HepG2 (cell line): ENCODE data around the gene USF1. TPM values are rescaled to one million over a fixed set of nuclear protein-coding genes. Genes with fewer than 3 reads are reported as not detected.
A peak's percentile ranks its signal among the peaks of the same experiment; 100 is the strongest.

ENCODE experiments used
- ATAC-seq: fragments of 200-7000 bp; cut with Tn5 transposase; 3 replicates; pipeline ENCODE4 v1.9.1; 2020; ENCODE audit warnings: mild to moderate bottlenecking, moderate library complexity
- BruUV-seq: library from RNA; stranded (reverse); fragments of 400-500 nt; replicated peaks from 2 replicates; lab custom pipeline; 2021; lab: Mats Ljungman, UMichigan
- CTCF ChIA-PET: fragments of 300-600 bp; formaldehyde crosslinking; extraction: SDS; loops from one replicate; lab custom pipeline; 2021; ENCODE audit warnings: low total read pairs, inconsistent platforms, low intra/inter-chr PET ratio; lab: Yijun Ruan, JAX
- POLR2A ChIA-PET: fragments of 350-600 bp; sonication (Branson Sonifier 250); formaldehyde crosslinking; loops from one replicate; lab custom pipeline; 2020; ENCODE audit warnings: antibody characterized with exemption, inconsistent platforms; lab: Yijun Ruan, JAX
- DNase-seq: peaks from one replicate; pipeline ENCODE4 v3.0.0-alpha.2; 2015; ENCODE audit warnings: low spot score
- FAIRE-seq: peaks from 3 replicates; lab custom pipeline; 2011; peaks lifted over from hg19 to GRCh38; lab: Jason Lieb, UNC
- H2AFZ ChIP-seq: one replicate; pipeline ENCODE4 v1.6.1; 2011; ENCODE audit warnings: low read length, inconsistent platforms
- H3K27ac ChIP-seq: fragments of 300-600 bp; 3 replicates; pipeline ENCODE4 v1.8.0; 2011; ENCODE audit warnings: mixed run types, mild to moderate bottlenecking, mixed read lengths, low read length, inconsistent platforms; ENCODE audit not compliant: insufficient read depth; ENCODE audit errors: extremely low read length
- H3K27me3 ChIP-seq, 2 experiments: fragments of 200-600 bp in 1 of 2; 2 replicates in 1 of 2; 3 replicates in 1 of 2; pipeline versions ENCODE4 v1.6.0 to v1.8.0; 2011; ENCODE audit warnings: low read length in 2 of 2, mild to moderate bottlenecking in 2 of 2, moderate library complexity in 2 of 2, inconsistent platforms in 1 of 2; ENCODE audit not compliant: insufficient read depth in 2 of 2, control insufficient read depth in 1 of 2
- H3K36me3 ChIP-seq, 2 experiments: fragments of 200-600 bp in 1 of 2; replicated peaks in 1 of 2; 2 replicates in 1 of 2; 3 replicates in 1 of 2; pipeline versions ENCODE4 v1.5.1 to v1.8.0; 2011; ENCODE audit warnings: low read length in 2 of 2, inconsistent platforms in 1 of 2; ENCODE audit not compliant: insufficient read depth in 2 of 2, control insufficient read depth in 1 of 2
- H3K4me1 ChIP-seq: 2 replicates; pipeline ENCODE4 v1.5.1; 2012; ENCODE audit warnings: low read length, inconsistent platforms; ENCODE audit not compliant: insufficient read depth
- H3K4me2 ChIP-seq: 2 replicates; pipeline ENCODE4 v1.6.0; 2011; ENCODE audit warnings: low read depth, low read length, inconsistent platforms
- H3K4me3 ChIP-seq, 3 experiments: fragments of 200-600 bp in 1 of 3; sonication (generic), shearing (Covaris generic) in 1 of 3; replicated peaks in 1 of 3; 2 replicates each; pipeline ENCODE4 v1.5.1; 2011 to 2016; ENCODE audit warnings: low read length in 3 of 3, inconsistent platforms in 2 of 3, low read depth in 2 of 3, mild to moderate bottlenecking in 2 of 3, control low read depth in 1 of 3, mixed read lengths in 1 of 3; ENCODE audit not compliant: insufficient read depth in 1 of 3
- H3K79me2 ChIP-seq: one replicate; pipeline ENCODE4 v1.6.1; 2011; ENCODE audit warnings: low read length, inconsistent platforms; ENCODE audit not compliant: insufficient read depth
- H3K9ac ChIP-seq: 2 replicates; pipeline ENCODE4 v1.6.0; 2011; ENCODE audit warnings: mild to moderate bottlenecking, low read depth, low read length, inconsistent platforms; ENCODE audit not compliant: insufficient read depth
- H3K9me3 ChIP-seq: 2 replicates; pipeline ENCODE4 v1.5.1; 2012; ENCODE audit warnings: mild to moderate bottlenecking, low read length
- H4K20me1 ChIP-seq: 2 replicates; pipeline ENCODE4 v1.6.0; 2011; ENCODE audit warnings: inconsistent platforms, mild to moderate bottlenecking, low read length, moderate library complexity; ENCODE audit not compliant: insufficient read depth
- ESRRA ChIP-seq: sonication (generic); formaldehyde crosslinking; IDR thresholded peaks from 2 replicates; pipeline ENCODE4 v1.5.1; 2020; ENCODE audit warnings: mild to moderate bottlenecking, low read depth, missing genetic modification reagents
- HDAC1 ChIP-seq: sonication (generic); formaldehyde crosslinking; IDR thresholded peaks from 2 replicates; pipeline ENCODE4 v1.5.1; 2020; ENCODE audit warnings: mild to moderate bottlenecking, missing genetic modification reagents
- HDAC2 ChIP-seq: sonication (generic); formaldehyde crosslinking; IDR thresholded peaks from 2 replicates; pipeline ENCODE4 v1.4.0; 2020; ENCODE audit warnings: missing genetic modification reagents
- NFE2L1 ChIP-seq: sonication (generic); formaldehyde crosslinking; IDR thresholded peaks from 2 replicates; pipeline ENCODE4 v1.4.0; 2020; ENCODE audit warnings: missing genetic modification reagents, mild to moderate bottlenecking, borderline replicate concordance
- SMAD1 ChIP-seq: sonication (generic); formaldehyde crosslinking; IDR thresholded peaks from 2 replicates; pipeline ENCODE4 v1.4.0; 2020; ENCODE audit warnings: missing genetic modification reagents, low read depth, mild to moderate bottlenecking, borderline replicate concordance
- TBP ChIP-seq: sonication (generic); formaldehyde crosslinking; IDR thresholded peaks from 2 replicates; pipeline ENCODE4 v1.5.0; 2020; ENCODE audit warnings: missing genetic modification reagents
- TOE1 ChIP-seq: sonication (generic); formaldehyde crosslinking; IDR thresholded peaks from 2 replicates; pipeline ENCODE4 v1.4.0; 2020; ENCODE audit warnings: mild to moderate bottlenecking, missing genetic modification reagents
- ZNF101 ChIP-seq: sonication (generic); formaldehyde crosslinking; IDR thresholded peaks from 2 replicates; pipeline ENCODE4 v1.4.0; 2020; ENCODE audit warnings: mild to moderate bottlenecking, low read depth, missing genetic modification reagents, borderline replicate concordance
- ZNF292 ChIP-seq: sonication (generic); formaldehyde crosslinking; IDR thresholded peaks from 2 replicates; pipeline ENCODE4 v1.8.1; 2022; ENCODE audit warnings: mild to moderate bottlenecking, low read depth, missing genetic modification reagents, borderline replicate concordance
- ZNF30 ChIP-seq: sonication (generic); formaldehyde crosslinking; IDR thresholded peaks from 2 replicates; pipeline ENCODE4 v1.5.0; 2020; ENCODE audit warnings: mild to moderate bottlenecking, missing genetic modification reagents
- ZNF383 ChIP-seq: sonication (generic); formaldehyde crosslinking; IDR thresholded peaks from 2 replicates; pipeline ENCODE4 v1.4.0; 2020; ENCODE audit warnings: missing genetic modification reagents, mild to moderate bottlenecking, borderline replicate concordance
- ZNF564 ChIP-seq: sonication (generic); formaldehyde crosslinking; IDR thresholded peaks from 2 replicates; pipeline ENCODE4 v1.8.1; 2023; ENCODE audit warnings: mild to moderate bottlenecking, missing genetic modification reagents
- ZNF567 ChIP-seq: sonication (generic); formaldehyde crosslinking; IDR thresholded peaks from 2 replicates; pipeline ENCODE4 v1.8.1; 2023; ENCODE audit warnings: mild to moderate bottlenecking, missing genetic modification reagents, borderline replicate concordance
- ZNF768 ChIP-seq: sonication (generic); formaldehyde crosslinking; IDR thresholded peaks from 2 replicates; pipeline ENCODE4 v1.4.0; 2020; ENCODE audit warnings: missing genetic modification reagents
- ZZZ3 ChIP-seq: sonication (generic); formaldehyde crosslinking; IDR thresholded peaks from 2 replicates; pipeline ENCODE4 v1.4.0; 2020; ENCODE audit warnings: missing genetic modification reagents, mild to moderate bottlenecking, borderline replicate concordance
- WGBS: methylation state at CpG from one replicate; pipeline ENCODE4 v1.1.6; 2017; ENCODE audit warnings: low lambda C conversion rate; 5-methylcytosine and 5-hydroxymethylcytosine counted together
- in situ Hi-C: cut with HindIII; loops from 2 replicates; pipeline ENCODE4 v1.10.0; 2017; ENCODE audit warnings: low pct_unique_long_range_greater_than_20kb; ENCODE audit not compliant: extremely low pct_ligation_motif_present
- intact Hi-C: fragments of 100-400 bp; cut with micrococcal nuclease; formaldehyde crosslinking; loops from one replicate; pipeline ENCODE4 v1.10.0; 2022; ENCODE audit not compliant: unreplicated experiment
- polyA plus RNA-seq, 8 experiments: library from polyadenylated mRNA; depleted of rRNA in 3 of 8; stranded (reverse) in 7 of 8; unstranded in 1 of 8; fragments of >200 nt; fragmentation: Illumina TruSeq in 4 of 8; extraction: Trizol in 4 of 8; gene quantifications; 2 replicates each; pipeline versions ENCODE4 v1.2.1 to v1.2.3, GENCODE V29; 2011 to 2016; ENCODE audit warnings: low read depth in 4 of 8, missing spikeins in 1 of 8, mixed read lengths in 1 of 8; ENCODE audit not compliant: insufficient read depth in 1 of 8
- total RNA-seq, 5 experiments: library from RNA; depleted of rRNA; stranded (reverse); fragments of >200 nt; fragmentation: Illumina TruSeq; extraction: Trizol; gene quantifications; 2 replicates each; pipeline ENCODE4 v1.2.3, GENCODE V29; 2016; ENCODE audit warnings: low read depth in 1 of 5
- TF ChIP-seq, protein P1 (sequence below): sonication (generic); formaldehyde crosslinking; IDR thresholded peaks from 2 replicates; pipeline ENCODE4 v1.4.0; 2020; ENCODE audit warnings: mild to moderate bottlenecking, missing genetic modification reagents
- TF ChIP-seq, protein P2 (sequence below): sonication (generic); formaldehyde crosslinking; IDR thresholded peaks from 2 replicates; pipeline ENCODE4 v1.4.0; 2020; ENCODE audit warnings: mild to moderate bottlenecking, missing genetic modification reagents

The USF1 gene
- total and polyA plus RNA-seq, 2 of the 13 experiments (the other 11 are each of a cell fraction or from before 2014, with no cell fraction given), result 26.9 to 39.4 TPM

DNA sequence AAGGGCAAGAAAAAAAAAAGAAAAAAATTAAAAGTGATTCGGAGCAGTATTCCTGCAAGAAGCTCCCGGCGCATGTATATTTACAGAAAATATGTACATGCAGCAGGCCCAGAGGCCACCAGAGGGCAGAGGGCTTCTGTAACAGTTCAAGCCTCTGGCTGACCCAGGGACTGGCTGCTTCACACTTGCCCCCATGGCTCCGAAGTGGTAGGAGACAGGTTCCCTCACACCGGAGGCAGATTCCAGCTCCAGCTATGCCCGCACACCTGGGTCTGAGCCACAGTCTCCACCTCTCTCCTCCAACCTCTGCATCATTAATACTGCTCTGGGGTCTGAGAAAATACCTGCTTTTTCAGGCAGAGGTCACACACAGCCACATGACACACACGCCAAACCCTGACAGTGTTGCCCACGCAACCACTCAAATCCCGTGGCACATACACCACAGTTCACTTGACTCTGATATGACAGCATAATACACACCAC, 26.2 kb upstream of the USF1 start:
- in situ Hi-C loops (no loop called here), intact Hi-C loops (loop anchor here (1.0 kb wide), 2 partner anchors 25 to 67 kb away; no protein-coding TSS in a partner anchor)
- peak; percentile 72 for ATAC-seq
- ChIA-PET CTCF (interaction anchor here (1.2 to 4.5 kb wide), 4 partner anchors 23 to 75 kb away, joined by 3 to 50 read pairs (median 5); partner anchors contain the start of gene KLHDC9), POLR2A (interaction anchor here (0.9 to 3.8 kb wide), 2 partner anchors 25 to 26 kb away, joined by 3 to 21 read pairs; partner anchors contain the start of gene USF1)
- no peaks in the 10 kb centered on the region for H3K9me3 ChIP-seq
- H3K4me3 ChIP-seq, result no peak overlapping the region
- H3K9ac ChIP-seq, result peak overlapping the region; percentile 70; the same call in 1 of the 2 replicates
- H3K36me3 ChIP-seq, result no peaks in the 10 kb centered on the region
- FAIRE-seq, result peak; percentile 88
- peak overlapping the region; percentile 96 for H3K4me2 ChIP-seq
- H4K20me1 ChIP-seq, result no peaks in the 10 kb centered on the region
- H2AFZ ChIP-seq, result no peak overlapping the region
- WGBS, result 54% methylated on average over 7 of the region's 9 CpGs
- H3K4me1 ChIP-seq, result peaks cover 35% of the 10 kb centered on the region
- no peaks in the 10 kb centered on the region for H3K27me3 ChIP-seq
- peak; percentile 68 for DNase-seq
- H3K27ac ChIP-seq, result peak overlapping the region; percentile 12
- no TSS peak for BruUV-seq
- H3K79me2 ChIP-seq, result no peaks in the 10 kb centered on the region
- TF ChIP-seq SMAD1 (CRISPR knock-in tag) (0 out of 2 replicates have a peak, but pooled peaks have one; percentile 59), ZNF292 (CRISPR knock-in tag) (0 out of 2 replicates have a peak, but pooled peaks have one; percentile 1), ZZZ3 (CRISPR knock-in tag) (no peak), TBP (no peak), ESRRA (no peak), ZNF383 (0 out of 2 replicates have a peak, but pooled peaks have one; percentile 39), ZNF101 (CRISPR knock-in tag) (no peak), ZNF564 (CRISPR knock-in tag) (no peak), ZNF567 (CRISPR knock-in tag) (no peak), ZNF30 (CRISPR knock-in tag) (no peak), HDAC1 (0 out of 2 replicates have a peak, but pooled peaks have one; percentile 17), HDAC2 (CRISPR knock-in tag) (no peak), ZNF768 (no peak), TOE1 (CRISPR knock-in tag) (no peak), NFE2L1 (CRISPR knock-in tag) (no peak)
- TF ChIP-seq, protein P1, sequence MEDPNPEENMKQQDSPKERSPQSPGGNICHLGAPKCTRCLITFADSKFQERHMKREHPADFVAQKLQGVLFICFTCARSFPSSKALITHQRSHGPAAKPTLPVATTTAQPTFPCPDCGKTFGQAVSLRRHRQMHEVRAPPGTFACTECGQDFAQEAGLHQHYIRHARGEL (CRISPR knock-in tag), result no peak
- TF ChIP-seq, protein P2, sequence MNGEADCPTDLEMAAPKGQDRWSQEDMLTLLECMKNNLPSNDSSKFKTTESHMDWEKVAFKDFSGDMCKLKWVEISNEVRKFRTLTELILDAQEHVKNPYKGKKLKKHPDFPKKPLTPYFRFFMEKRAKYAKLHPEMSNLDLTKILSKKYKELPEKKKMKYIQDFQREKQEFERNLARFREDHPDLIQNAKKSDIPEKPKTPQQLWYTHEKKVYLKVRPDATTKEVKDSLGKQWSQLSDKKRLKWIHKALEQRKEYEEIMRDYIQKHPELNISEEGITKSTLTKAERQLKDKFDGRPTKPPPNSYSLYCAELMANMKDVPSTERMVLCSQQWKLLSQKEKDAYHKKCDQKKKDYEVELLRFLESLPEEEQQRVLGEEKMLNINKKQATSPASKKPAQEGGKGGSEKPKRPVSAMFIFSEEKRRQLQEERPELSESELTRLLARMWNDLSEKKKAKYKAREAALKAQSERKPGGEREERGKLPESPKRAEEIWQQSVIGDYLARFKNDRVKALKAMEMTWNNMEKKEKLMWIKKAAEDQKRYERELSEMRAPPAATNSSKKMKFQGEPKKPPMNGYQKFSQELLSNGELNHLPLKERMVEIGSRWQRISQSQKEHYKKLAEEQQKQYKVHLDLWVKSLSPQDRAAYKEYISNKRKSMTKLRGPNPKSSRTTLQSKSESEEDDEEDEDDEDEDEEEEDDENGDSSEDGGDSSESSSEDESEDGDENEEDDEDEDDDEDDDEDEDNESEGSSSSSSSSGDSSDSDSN (CRISPR knock-in tag), result peak; percentile 20; the same call in 1 of the 2 replicates
